HUES48 (cell line): Measurements from ENCODE around the gene TBL3.

Experiments used
- H3K27ac ChIP-seq: one replicate; pipeline ENCODE4 v1.7.0; 2013; ENCODE audit warnings: low read depth, low read length, inconsistent platforms
- H3K27me3 ChIP-seq: 2 replicates; pipeline ENCODE4 v1.6.1; 2013; ENCODE audit warnings: mild to moderate bottlenecking, low read length; ENCODE audit not compliant: control insufficient read depth, insufficient read depth
- H3K36me3 ChIP-seq: 2 replicates; pipeline ENCODE4 v1.6.1; 2013; ENCODE audit warnings: low read length; ENCODE audit not compliant: control insufficient read depth, insufficient read depth
- H3K4me1 ChIP-seq: 2 replicates; pipeline ENCODE4 v1.6.1; 2013; ENCODE audit warnings: mild to moderate bottlenecking, low read length; ENCODE audit not compliant: control insufficient read depth, insufficient read depth
- H3K4me3 ChIP-seq: 2 replicates; pipeline ENCODE4 v1.5.1; 2013; ENCODE audit warnings: mild to moderate bottlenecking, low read depth, low read length
- H3K9ac ChIP-seq: 2 replicates; pipeline ENCODE4 v1.6.1; 2013; ENCODE audit warnings: mild to moderate bottlenecking, low read depth, low read length, moderate library complexity
- H3K9me3 ChIP-seq: 2 replicates; pipeline ENCODE4 v1.6.1; 2013; ENCODE audit warnings: low read length; ENCODE audit not compliant: control insufficient read depth, insufficient read depth

The TBL3 gene

GRCh38 chr16:1998360-1998835 lies 26.5 kb downstream of the TBL3 start:
- Histone ChIP-seq H3K9me3 (no peaks in the 10 kb centered on the region), H3K9ac (no peak overlapping the region), H3K36me3 (peaks cover 67% of the 10 kb centered on the region)

DNA sequence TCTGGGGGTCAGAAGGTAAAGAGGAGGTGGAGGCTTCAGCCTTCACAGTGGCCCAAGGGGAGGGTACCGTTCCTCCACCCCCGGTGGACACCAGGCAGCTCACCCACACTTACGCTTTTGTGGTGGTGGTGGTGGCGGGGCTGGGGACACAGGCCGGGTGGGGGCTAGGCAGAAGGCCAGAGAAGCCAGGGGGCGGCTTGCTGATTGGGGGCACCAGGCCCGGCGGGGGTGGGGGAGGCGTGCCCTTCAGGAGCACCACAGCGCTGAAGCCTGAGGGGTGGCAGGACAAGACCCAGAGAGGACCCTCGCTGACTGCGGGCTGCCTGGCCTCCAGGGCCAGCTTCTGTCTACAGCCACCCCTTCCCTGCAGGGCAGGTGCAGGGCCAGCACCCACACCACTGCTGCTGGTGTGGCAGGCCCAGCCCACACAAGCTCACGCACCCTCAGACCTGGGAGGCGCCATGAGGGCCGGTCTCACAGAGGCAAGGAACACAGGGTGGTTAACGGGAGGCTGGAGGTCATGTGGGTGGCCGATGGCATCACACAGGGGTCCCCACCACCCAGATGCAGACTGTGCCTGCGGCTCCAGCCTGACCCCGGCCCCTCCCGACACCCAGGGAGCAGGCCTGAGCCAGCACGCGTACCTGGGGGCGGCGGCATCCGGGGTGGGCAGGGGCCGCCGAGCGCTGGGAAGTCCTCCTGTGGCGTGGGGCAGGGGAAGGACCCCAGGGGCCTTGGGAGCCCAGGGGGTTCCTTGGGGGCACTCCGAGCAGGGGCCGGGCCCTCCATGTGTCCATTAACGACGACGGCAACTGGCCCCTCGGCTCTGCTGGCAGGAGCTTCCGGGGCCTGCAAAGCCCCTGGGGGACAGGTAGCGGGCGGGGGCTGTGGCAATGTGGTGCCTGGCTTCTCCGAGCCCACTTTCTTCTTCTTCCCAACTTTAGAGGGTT lies 27.3 kb downstream of the TBL3 start:
- H3K4me1 ChIP-seq, result peaks cover 1% of the 10 kb centered on the region; the same call in 1 of the 2 replicates
- no peak overlapping the region for H3K4me3 ChIP-seq
- no peak overlapping the region for H3K27ac ChIP-seq
- H3K27me3 ChIP-seq, result no peaks in the 10 kb centered on the region
- H3K9me3 ChIP-seq, result no peaks in the 10 kb centered on the region
- peaks cover 68% of the 10 kb centered on the region for H3K36me3 ChIP-seq
- no peak overlapping the region for H3K9ac ChIP-seq

More at GRCh38 chr16:1998360-1998835, 26.5 kb downstream of the TBL3 start:
- H3K27ac ChIP-seq, result no peak overlapping the region
- no peaks in the 10 kb centered on the region for H3K4me1 ChIP-seq
- H3K4me3 ChIP-seq, result no peak overlapping the region
- H3K27me3 ChIP-seq, result no peaks in the 10 kb centered on the region

- no peak overlapping the region for H3K9ac ChIP-seq
- H3K4me1 ChIP-seq, result peaks cover 8% of the 10 kb centered on the region; the same call in 1 of the 2 replicates
- H3K9me3 ChIP-seq, result no peaks in the 10 kb centered on the region
- no peak overlapping the region for H3K4me3 ChIP-seq
- peaks cover 68% of the 10 kb centered on the region for H3K36me3 ChIP-seq
- no peaks in the 10 kb centered on the region for H3K27me3 ChIP-seq
- no peak overlapping the region for H3K27ac ChIP-seq
These were observed 28.1 kb downstream of the TBL3 start for GRCh38 chr16:1999866-2000514.

- peaks cover 8% of the 10 kb centered on the region; the same call in 1 of the 2 replicates for H3K4me1 ChIP-seq
- peaks cover 68% of the 10 kb centered on the region for H3K36me3 ChIP-seq
These were observed 29.2 kb downstream of the TBL3 start for GRCh38 chr16:2001035-2001434.

DNA sequence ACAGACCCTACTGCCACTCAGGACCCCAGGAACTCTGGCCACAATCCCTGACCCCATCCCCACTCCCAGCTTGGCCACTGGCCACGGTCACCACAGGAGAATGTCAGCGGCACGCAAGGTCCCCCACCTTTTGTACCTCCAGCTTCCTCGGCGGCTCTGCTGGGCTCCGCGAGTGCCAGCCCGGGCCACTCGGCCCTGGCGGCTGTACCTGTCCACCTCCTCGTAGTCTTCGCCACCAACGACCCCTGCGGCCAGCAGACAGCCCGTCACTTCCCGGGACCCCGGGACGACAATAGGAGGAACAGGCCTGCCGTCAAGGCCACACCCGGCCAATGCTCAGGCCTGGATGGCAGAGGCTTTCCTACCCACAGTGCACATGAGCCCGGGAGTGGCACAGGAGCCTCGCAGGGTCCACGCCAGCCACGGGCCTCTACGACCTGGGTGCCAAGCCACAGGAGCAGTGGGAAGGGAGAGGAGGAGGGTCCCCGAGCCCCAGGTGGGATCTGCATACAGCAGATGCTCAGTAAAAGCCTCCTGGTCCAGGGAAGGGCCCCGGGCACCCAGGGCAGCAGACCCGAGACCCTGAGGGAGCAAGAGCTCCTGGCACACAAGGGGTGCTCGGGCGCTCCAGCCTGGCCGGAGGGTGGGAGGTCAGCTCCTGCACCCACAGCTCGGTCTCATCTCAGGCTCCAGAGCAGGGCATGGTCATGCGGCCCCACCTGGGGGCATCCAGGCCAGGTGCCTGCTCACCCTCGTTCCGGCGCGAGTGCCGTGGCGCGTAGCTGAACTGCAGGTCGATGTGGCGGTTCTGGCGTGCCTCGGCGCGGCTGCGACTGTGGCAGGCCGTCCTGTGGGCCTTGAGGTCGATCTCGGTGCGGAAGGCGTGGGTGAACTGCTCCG lies 29.9 kb downstream of the TBL3 start:
- Histone ChIP-seq H3K9me3 (no peaks in the 10 kb centered on the region), H3K9ac (no peak overlapping the region), H3K27ac (no peak overlapping the region), H3K4me3 (no peak overlapping the region), H3K27me3 (no peaks in the 10 kb centered on the region), H3K4me1 (peaks cover 8% of the 10 kb centered on the region; the same call in 1 of the 2 replicates), H3K36me3 (peaks cover 66% of the 10 kb centered on the region)

More at GRCh38 chr16:2001035-2001434, 29.2 kb downstream of the TBL3 start:
- no peak overlapping the region for H3K9ac ChIP-seq
- no peak overlapping the region for H3K4me3 ChIP-seq
- H3K27ac ChIP-seq, result no peak overlapping the region
- no peaks in the 10 kb centered on the region for H3K27me3 ChIP-seq
- H3K9me3 ChIP-seq, result no peaks in the 10 kb centered on the region

- Histone ChIP-seq H3K4me3 (no peak overlapping the region), H3K27ac (no peak overlapping the region), H3K9ac (no peak overlapping the region), H3K27me3 (no peaks in the 10 kb centered on the region), H3K9me3 (no peaks in the 10 kb centered on the region), H3K4me1 (peaks cover 10% of the 10 kb centered on the region; the same call in 1 of the 2 replicates), H3K36me3 (peaks cover 58% of the 10 kb centered on the region)
These were observed 30.8 kb downstream of the TBL3 start for GRCh38 chr16:2002406-2003230.

- Histone ChIP-seq H3K4me1 (peaks cover 17% of the 10 kb centered on the region), H3K4me3 (no peak overlapping the region), H3K36me3 (peaks cover 56% of the 10 kb centered on the region), H3K9me3 (no peaks in the 10 kb centered on the region), H3K9ac (no peak overlapping the region), H3K27ac (no peak overlapping the region), H3K27me3 (no peaks in the 10 kb centered on the region)
These were observed 31.5 kb downstream of the TBL3 start for GRCh38 chr16:2003231-2003826.

DNA sequence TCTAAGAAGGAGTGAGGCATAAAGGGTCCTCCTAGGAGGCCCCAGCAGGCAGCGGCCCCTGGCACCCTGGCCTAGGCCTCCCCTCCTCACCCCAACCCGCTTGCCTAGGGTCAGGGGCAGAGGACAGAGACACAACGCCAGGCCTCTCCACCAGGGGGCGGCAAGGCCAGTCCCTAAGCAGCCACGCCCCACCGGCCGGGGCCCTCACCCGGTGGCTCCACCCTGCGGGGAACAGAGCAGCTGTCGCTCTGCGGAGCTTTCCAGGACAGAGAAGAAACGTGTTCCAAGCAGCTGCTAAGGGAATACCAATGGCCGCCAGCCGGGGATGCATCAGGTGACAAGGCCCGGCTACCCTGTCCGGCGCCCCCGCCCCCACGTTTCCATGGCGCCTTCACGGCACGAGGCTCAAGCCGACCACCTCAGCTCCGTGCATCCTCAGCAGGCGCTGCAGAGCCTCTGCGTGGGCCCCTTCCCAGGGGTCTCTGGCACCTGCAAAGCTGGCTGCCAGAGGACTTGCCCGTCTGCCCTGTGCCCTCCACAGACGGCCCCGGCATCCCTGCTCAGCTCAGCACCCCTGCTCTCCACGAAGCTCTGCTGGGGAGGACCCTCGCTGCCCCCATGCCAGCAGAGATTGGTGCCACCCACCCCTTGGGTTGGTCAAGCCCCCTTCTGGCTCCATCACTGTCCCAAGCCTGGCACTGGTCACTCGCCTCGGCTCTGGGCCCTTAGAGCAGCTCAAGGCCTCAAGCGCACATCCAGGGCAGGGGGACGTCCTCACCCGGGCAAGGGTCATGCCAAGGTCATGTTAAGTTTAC lies 32.2 kb downstream of the TBL3 start:
- Histone ChIP-seq H3K9ac (peak overlapping the region; percentile 4; the same call in 1 of the 2 replicates), H3K4me1 (peaks cover 23% of the 10 kb centered on the region), H3K4me3 (peak overlapping the region; percentile 23; the same call in 1 of the 2 replicates), H3K36me3 (peaks cover 52% of the 10 kb centered on the region), H3K27ac (peak overlapping the region; percentile 71), H3K9me3 (no peaks in the 10 kb centered on the region), H3K27me3 (no peaks in the 10 kb centered on the region)

- no peaks in the 10 kb centered on the region for H3K27me3 ChIP-seq
- H3K9me3 ChIP-seq, result no peaks in the 10 kb centered on the region
- H3K4me1 ChIP-seq, result peaks cover 23% of the 10 kb centered on the region
- peak overlapping the region; percentile 71 for H3K27ac ChIP-seq
- peaks cover 42% of the 10 kb centered on the region for H3K36me3 ChIP-seq
- no peak overlapping the region for H3K4me3 ChIP-seq
- no peak overlapping the region for H3K9ac ChIP-seq
These were observed 33.1 kb downstream of the TBL3 start for GRCh38 chr16:2004795-2005517.
